COLO829 (cell line): Measurements from ENCODE around the gene PTK7.
A peak's percentile ranks its signal among the peaks of the same experiment; 100 is the strongest.
"Not testable (repeated sequence)": the region's sequence is repeated elsewhere in the genome, so short reads cannot be mapped to it uniquely, and the experiment has no call there.

ENCODE experiments used
- DNase-seq: peaks from one replicate; pipeline ENCODE4 v3.0.0; 2012; ENCODE audit warnings: low spot score

Gene PTK7

DNA sequence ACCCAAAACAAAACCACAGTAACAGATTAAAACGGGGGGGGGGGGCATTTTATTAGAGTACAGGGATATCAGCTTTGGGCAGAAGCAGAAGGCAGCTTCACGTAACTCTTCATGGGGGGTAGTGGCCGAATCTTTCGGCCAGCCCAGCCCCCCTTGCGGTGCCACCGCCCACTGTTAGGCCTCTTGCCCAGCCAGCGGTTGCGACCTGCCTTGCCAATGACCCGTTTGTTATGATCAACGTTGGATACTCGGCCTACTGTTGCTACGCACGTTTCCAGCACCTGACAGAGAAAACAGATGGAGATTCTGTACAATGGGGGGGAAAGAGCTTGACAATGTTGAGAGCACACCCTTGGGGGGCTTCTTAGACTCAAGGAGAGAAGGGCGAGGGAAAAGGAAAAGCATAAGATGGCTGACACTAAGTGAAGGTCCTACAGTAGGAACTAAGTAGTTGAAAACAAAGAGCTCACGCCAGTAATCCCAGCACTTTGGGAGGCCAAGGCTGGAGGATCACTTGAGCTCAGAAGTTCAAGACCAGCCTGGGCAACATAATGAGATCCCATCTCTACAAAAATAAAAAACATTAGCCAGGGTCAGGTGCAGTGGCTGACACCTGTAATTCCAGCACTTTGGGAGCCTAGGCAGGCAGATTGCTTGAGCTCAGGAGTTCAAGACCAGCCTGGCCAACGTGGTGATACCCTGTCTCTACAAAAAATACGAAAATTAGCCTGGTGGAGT is 21.7 kb upstream of the PTK7 start:
- peak; percentile 25 for DNase-seq

DNA sequence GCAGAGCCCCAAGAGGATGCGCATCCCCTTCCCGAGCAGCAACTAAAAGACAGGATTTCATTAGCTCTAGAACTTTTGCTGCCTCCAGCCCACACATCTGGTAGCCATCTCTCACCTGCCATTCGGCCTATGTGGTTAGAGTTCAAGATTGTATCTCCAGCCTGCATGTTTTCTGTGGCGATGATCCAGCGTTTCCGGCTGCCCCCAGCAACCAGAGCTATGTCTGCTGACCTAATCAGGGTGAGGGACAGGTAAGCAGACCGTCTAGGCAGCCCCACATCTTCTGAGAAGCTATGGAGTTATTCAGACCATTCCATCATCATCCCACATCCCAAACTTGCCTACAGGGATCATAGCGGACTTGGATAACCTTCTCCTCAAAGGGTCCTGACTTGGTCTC is 20.1 kb upstream of the PTK7 start:
- no peak for DNase-seq

DNA sequence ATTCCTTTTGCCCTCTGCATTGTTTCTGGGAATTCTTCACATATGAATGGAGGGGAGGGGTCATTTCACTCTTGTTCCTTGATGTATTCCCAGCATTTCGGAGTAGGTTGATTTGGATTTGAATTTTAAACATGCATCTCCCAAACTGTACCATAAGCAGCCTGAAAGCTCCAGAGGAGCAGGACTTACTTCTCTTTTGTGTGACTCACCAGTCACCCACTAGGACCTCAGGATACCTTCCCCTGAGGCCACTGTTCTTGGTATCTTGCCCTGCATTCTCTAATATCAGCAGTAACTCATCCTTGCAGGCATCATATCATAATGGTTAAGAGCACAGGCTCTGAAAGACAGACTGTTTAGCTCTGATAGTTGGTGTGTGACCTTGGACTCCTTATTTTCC is 17.6 kb upstream of the PTK7 start:
- DNase-seq: no peak

DNA sequence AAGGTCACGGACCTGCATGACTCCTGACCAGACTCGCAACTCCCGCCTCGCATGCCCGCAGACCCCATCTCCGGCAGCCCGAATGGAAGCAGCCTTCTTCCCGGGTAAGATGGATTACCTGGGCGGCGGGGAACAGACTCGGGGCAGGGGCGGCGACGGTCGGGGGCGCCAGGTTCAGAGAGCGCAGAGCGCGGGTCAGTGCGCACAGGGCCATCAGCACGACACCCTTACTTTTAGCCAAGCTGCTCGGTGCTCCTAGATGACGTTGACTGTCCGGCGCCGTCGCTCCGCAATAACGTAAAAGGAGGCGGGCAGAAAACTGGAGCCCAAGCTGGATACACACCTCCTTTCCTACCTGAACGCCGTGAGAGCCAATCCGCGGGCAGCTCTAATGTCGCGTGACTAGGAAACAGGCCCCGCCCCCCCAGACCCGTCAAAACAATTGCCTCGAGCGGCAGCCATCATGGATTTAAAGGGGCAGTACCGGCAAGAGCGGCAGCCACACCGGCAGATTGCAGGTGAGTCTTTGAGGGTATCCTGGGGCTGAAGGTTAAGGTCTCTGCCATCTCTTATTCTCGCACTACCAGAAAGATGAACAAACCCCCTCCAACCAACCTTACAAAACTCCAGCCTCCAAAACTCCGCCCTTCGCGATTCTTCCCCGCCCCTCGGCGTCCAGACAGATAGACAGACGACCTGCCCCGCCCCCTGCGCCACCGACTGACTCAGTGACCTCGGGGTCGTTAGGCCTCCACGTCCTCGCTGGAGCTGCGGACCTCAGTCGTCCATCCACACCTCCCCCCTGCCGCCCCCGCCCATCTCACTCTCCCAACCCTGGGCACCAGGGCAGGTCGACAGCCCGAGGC is 16.7 kb upstream of the PTK7 start, which contains the start of the genes KLC4 and MRPL2:
Gene KLC4 (plus strand): TSS at position 464 of the 866 bp plus-strand sequence. CDS start 1,705 bp downstream, outside the sequence.
Gene MRPL2 (minus strand): TSS at position 267 of the 866 bp plus-strand sequence. CDS start 53 bp downstream, at position 214.
- peak; percentile 100 for DNase-seq

DNA sequence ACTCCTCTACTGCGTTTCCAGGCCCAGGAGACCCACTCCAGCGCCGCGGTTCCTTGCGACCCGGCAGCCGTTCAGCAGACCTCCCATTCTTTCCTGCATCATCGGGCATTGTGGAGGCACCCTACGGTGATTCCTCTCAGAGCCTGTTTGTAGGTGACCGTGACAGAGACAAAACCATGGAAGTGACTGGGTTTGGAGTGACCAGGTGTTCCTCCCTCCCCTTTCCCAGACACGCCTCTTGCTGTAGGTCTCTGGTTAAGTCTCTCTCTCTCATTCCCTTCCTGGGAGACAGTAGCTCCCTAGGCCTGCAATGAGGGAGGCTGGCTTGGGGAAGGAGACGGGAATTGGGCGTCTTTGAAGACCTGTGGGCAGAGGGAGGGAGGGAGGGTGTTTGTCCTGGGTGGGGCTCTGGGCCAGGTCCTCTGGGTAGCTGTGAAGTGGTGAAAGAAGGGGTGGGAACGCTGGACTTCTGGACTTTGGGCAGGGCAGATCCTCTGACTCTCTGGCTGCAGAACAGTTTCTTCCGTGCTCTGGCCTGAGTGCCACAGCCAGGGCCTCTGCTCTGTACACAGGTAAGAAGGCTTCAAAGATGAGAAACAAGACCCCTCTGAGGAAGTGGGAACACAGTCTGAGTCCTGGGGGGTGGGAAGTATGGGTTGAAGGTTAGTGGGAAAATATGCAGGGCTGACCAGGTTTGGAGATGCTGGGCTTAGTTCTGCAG is 15.9 kb upstream of the PTK7 start:
- no peak for DNase-seq

DNA sequence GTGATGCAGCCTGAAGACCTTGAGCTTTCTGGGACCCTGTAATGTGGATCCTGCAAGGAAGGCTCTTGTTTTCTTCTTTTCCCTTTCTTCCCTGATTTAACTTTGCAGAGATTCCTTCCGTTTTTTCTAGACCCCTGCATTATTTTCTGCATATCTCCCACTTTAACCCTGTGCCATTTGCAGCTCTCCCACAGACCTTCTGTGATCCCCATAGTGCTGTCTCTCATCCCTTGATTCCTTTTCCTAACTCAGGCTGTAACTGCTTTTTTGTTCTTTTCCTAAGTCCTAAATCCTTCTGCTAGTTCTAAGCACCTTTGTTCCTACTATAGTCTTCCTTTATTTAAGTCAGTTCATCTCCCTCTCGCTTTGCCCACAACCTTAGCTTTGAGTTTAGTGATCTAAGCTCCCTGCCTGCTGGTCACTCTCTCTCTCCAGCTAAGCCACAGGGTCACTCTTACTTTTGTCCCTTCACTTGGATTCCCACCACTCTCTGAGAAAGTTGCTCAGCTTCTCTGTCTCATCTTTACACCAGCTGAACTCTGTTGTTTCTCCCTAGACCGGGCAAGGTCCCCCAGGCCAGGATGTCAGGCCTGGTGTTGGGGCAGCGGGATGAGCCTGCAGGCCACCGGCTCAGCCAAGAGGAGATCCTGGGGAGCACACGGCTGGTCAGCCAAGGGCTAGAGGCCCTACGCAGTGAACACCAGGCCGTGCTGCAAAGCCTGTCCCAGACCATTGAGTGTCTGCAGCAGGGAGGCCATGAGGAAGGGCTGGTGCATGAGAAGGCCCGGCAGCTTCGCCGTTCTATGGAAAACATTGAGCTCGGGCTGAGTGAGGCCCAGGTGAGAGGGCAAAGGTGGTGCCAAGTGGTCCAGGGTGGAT is 15.1 kb upstream of the PTK7 start:
- DNase-seq: no peak

DNA sequence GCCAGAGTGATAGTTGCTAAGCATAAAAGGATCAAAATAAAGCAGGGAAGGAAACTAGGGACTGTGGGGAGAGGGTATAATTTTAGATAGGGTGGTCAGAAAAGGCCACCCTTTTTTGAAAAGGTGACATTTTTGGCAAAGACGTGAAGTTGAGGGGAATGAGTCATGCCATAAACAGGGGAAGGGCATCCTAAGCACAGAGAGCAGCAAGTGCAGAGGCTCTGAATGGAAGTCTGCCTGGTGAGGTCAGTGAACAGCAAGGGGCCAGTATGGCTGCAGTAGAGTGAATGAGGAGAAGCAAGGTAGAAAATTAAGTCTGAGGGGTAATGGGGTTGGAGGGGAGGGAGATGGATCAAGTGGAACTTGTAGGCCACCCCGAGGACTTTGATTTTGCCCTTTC is 14.3 kb upstream of the PTK7 start:
- no peak for DNase-seq

DNA sequence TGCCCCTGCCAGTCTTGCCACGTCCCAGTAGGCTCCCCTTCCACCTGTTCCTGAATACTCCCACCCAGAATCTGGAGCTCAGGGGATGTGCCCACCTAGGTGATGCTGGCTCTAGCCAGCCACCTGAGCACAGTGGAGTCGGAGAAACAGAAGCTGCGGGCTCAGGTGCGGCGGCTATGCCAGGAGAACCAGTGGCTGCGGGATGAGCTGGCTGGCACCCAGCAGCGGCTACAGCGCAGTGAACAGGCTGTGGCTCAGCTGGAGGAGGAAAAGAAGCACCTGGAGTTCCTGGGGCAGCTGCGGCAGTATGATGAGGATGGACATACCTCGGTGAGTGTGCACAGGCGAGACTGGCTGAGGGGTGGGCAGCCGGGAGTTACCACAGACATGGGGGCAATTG is 13.3 kb upstream of the PTK7 start:
- no peak for DNase-seq

DNA sequence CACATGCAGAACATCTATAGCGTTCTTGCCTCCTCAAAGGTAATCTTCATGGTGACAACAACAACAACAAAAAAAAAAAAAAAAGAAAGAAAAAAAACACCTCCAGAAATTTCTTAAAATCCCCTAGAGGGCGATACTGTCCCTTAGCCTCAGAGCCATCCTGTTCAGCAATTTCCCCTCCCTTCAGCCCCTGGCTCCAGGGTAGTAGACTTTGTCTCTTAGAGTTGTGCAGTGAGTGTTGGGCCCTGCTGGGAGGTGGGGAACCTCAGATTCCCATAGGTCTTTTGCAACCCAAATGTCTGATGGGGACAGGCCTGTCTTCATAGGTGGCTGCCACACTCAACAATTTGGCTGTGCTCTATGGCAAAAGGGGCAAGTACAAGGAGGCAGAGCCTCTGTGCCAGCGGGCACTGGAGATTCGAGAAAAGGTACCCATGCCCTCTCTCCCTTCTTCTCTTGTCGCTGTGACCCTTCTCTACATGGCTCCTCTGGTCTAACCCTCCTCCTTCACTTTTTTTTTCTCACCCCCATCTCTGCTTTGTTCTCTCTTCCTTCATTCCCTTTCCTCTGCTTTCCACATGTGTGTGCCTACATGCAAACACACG is 6.0 kb upstream of the PTK7 start:
- peak; percentile 70 for DNase-seq

DNA sequence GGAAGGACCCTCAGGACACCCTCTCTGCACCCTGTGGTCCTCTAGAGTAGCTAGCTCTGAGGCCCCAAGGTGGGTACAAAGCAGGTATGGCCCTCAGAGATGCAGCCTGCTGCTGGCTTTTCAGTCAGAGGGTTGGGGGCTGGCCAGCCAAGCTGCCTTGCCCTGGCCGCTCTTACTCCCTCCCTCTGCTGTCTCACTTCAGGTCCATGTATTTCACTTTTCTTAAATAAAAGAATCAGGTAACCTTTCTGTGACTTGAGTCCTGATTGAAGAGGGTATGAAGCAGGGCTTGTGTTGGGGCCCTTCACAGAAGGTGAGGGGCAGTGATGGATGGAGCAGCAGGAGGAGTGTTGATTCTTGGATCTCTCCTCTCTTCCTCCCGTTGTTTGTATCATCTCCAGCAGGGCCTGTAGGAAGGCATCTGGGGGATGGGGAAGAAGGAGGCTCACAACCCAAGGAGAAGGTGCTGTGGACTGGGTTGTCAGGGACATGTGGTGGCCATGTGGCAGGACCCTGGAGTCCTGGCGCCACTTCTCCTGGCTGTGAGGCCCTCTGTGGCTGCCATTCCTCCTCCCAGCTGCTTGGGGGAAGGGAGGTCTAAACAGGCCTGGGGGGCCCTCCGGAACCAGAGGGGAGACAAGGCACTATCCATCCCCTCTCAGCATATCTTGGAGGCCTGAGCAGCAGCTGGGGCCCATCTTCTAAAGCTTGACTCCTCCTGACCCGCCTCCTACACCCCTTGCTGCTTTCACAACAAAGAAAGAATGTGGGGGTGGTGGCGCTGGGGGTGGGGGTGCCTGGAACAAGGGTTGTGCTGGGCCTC is 1.1 kb upstream of the PTK7 start:
- DNase-seq: no peak

DNA sequence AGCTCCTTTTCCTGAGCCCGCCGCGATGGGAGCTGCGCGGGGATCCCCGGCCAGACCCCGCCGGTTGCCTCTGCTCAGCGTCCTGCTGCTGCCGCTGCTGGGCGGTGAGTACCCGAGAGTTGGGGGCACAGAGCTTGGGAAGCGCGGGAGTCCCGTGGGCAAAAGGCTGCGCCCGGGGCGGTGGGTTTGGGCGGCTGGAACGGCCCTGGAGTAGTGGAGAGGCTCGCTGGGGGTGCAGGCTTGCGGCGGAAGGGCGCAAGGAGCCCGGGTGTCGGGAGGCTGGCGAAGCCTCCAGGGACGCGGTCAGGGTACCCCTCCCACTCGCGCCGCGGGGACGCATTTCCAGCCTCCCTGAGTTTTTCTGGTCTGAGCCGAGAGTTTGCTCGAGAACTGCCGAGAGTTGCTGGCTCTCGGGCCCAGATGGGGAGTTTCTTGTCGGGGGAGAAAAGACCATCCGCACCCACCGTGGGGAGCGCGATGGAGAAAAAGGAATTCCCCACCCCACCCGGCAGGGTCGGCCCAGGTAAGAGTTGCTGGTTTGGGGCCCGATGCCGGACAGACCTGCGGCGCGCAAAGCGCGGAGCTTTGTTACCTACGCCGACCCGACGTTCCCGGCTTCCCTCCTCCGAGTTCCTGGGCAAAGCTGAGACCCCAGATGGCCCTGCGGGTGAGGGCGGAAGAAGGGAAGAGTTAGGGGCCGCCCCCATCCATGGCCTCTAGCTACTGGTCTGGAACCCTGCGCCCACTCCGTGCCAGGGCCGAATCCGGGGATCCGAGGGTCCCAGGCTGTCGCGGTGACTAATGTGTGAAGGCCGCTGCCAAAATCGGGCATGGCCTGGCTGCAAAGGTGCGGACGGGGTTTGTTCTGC is 584 bp downstream of the PTK7 start:
- no peak for DNase-seq

DNA sequence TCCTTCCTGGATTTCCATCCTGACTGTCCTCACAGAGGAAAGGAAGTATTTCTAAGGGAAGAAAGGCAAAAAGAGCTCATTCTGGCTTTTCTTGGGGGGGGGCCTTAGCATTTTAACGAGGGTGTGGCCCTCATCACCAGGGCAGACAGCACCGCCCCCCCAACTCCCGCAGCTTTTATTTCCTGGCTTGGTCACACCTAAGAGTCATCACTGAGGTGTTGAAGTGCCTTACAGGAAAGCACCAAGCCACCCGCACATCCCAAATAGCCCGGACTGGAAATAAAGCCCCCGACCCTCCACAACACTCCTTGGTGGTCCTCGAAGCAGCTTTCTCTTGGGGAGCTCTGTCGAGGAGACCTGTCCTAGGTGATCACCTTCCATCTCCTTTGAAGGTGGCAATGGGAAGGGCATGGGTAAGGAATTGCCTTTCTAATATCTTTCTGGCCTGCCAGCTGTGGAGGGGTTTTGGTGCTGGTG is 1.3 kb downstream of the PTK7 start:
- no peak for DNase-seq

DNA sequence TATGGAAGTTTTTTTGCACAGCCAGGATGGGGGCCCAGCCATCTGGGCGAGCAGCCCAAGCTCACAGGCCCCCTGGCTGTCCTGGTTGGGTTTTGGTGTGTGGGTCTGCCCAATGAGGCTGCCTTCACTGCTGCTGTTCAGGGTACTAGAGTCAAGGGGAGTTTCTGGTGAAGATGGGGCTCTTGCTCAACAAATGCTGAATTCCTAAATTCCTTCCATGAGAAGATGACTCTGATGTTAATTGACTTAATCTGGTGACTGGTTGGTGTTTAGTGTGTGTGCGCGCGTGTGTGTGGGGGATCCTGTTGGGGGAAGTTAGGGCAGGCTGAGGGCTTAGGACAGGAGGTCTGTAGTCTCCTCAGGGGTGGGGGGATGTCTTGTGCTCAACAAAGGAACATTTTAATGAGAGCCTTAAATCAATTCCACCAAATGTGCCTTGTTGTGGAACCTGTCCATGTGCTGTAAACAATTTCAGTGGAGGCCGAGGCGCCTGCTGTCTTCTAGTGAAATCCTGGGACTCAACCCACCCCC is 1.9 kb downstream of the PTK7 start:
- no peak for DNase-seq

DNA sequence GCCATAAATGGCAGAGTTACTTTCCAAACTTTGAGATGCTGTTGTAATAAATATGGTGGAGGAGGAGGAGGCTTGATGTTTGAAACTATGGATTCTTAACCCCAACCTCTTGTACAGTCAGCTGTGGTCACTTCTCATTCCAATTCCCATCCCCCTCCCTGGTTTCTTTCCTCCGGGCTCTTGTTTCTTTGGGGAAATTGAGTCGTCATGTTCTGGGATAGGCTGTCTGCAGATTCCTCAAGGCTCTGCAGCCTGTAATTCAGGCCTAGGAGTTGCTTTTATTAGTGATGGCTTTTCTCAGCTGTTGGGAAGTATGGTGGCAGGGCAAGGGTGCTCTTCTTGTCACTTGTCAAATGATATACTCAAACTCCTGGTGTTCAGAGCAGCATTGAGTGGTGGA is 2.6 kb downstream of the PTK7 start:
- DNase-seq: no peak

DNA sequence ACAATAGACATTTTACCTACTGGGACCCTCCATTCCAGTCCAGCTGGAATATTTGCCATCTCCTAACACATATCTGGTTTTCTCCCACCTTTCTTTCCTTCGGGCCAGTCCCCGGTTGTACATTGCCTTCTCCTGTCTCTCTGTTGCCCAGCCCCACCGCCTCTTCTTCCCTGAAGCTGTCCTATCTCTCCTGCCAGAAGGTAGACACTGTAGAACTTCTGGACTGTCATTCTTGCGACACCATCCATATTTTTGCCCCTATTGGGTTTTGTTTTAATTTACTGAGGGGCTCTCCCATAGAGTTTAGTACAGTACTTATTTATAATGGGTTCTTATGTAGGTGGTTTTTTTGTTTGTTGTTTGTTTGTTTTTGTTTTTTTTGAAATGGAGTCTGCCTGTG is 4.9 kb downstream of the PTK7 start:
- DNase-seq: no peak

DNA sequence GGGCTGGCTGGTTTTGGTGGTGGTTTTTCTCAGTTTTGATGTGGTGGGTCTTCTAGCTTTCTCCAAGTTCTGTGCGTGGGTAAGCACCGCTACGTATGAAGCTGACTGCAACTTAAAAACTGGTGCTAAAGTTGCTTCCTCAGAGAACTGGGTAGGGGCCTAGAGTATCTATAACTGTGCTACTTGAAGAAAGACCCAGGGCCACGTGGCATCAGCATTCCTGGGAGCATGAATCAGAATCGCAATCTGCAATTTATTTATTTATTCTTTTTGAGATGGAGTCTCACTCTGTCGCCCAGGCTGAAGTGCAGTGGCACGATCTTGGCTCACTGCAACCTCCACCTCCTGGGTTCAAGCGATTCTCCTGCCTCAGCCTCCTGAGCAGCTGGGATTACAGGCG is 5.8 kb downstream of the PTK7 start:
- not testable (repeated sequence) for DNase-seq

DNA sequence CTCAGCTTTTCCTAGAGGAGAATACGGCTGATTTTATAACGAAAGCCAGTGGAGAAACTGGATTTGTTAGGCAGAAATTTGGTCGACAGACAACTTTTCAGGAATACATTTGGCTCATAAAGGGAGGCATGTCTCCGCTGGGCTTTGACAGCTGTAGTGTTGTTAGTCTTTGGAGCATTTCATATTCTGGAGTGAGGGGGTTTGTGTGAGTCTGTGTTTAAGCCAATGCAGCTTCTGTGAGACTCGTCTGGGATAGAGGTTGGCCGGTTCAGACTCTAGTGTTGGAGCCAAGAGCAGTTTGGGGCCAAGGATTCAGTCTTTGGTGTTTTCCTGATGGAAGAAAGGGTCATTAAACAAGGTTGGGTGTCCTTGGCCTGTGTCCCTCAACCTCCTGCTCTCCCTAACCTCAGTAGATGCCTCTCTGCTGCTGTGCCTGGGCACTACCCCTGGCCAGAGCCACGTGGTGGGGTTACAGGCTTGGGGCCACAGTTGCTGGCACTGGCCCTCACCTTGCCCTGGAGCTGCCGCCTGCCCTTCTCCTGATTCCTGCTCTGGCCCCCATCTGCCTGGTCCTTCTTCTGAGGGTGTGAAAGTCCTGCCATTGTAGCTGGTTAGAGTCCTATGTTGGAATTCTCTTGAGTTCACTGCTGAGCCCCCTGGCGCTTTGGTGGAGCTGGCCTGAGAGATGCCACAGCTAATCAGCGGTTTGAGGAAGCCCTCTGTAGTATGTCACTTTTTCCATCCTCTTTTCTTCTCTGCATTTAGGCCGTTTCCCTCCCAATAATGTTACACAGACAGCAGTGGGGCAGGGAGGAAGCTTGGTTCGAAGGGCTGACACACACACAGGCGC is 6.9 kb downstream of the PTK7 start:
- no peak for DNase-seq
